ENCODE measurements around the gene PPDPF.

DNA sequence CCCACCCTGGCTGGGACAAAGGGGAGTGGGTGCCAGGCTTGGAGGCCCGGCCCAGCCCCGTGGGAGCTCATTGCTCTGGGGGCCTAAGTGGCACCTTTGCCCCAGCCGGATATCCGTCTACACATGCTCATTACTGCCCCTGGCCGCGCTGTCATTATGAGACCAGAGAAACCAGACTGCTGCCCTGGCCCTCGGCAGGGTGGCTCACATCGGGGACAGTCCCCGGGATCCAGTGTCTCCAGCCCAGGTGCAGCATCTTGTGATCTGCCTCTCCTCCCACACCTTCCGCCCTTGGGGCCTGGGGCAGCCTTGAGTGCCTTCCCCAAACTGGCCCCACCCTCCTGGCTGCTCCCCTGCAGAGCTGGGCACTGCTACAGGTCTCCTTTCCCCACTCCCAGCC, 22.1 kb downstream of the PPDPF start:
- TF ChIP-seq, protein P1, sequence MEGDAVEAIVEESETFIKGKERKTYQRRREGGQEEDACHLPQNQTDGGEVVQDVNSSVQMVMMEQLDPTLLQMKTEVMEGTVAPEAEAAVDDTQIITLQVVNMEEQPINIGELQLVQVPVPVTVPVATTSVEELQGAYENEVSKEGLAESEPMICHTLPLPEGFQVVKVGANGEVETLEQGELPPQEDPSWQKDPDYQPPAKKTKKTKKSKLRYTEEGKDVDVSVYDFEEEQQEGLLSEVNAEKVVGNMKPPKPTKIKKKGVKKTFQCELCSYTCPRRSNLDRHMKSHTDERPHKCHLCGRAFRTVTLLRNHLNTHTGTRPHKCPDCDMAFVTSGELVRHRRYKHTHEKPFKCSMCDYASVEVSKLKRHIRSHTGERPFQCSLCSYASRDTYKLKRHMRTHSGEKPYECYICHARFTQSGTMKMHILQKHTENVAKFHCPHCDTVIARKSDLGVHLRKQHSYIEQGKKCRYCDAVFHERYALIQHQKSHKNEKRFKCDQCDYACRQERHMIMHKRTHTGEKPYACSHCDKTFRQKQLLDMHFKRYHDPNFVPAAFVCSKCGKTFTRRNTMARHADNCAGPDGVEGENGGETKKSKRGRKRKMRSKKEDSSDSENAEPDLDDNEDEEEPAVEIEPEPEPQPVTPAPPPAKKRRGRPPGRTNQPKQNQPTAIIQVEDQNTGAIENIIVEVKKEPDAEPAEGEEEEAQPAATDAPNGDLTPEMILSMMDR (conservative IDR thresholded peaks at IDR 0.05) = no peak
- no peak for TF ChIP-seq EZH2 (IDR thresholded peaks at IDR 0.05; ENCODE audit: low read depth)

Measured in PC-9 (cell line).